K562 (cell line): Measurements from ENCODE around the gene PA2G4. TPM values are rescaled to one million over a fixed set of nuclear protein-coding genes. Genes with fewer than 3 reads are reported as not detected.

Experiments used
- ASH1L ChIP-seq: fragments of 450-650 bp; IDR thresholded peaks from 2 replicates; pipeline ENCODE4 v1.6.1; 2018; ENCODE audit warnings: borderline replicate concordance, mild to moderate bottlenecking, low read depth; ENCODE audit not compliant: partially characterized antibody
- ATF3 ChIP-seq, 2 experiments: fragments of 450-650 bp in 1 of 2; sonication (generic) in 1 of 2; formaldehyde crosslinking in 1 of 2; IDR thresholded peaks in 1 of 2; conservative IDR thresholded peaks in 1 of 2; 2 replicates each; pipeline versions ENCODE4 v1.6.1 to v1.8.1; 2016 to 2023; ENCODE audit warnings: mild to moderate bottlenecking in 2 of 2, moderate library complexity in 2 of 2, inconsistent platforms in 1 of 2, missing genetic modification reagents in 1 of 2
- ATF7 ChIP-seq: fragments of 450-650 bp; IDR thresholded peaks from 2 replicates; pipeline ENCODE4 v1.7.1; 2014; ENCODE audit warnings: mild to moderate bottlenecking, moderate library complexity
- ELF1 ChIP-seq: fragments of 200-800 bp; sonication (Bioruptor generic); IDR thresholded peaks from 2 replicates; pipeline ENCODE4 v1.6.1; 2016; ENCODE audit warnings: missing genetic modification characterization, missing compliant biosample characterization
- EZH2 ChIP-seq: IDR thresholded peaks from 2 replicates; pipeline ENCODE4 v1.6.1; 2012; ENCODE audit warnings: low read depth, mild to moderate bottlenecking, inconsistent platforms, low read length, borderline replicate concordance
- FOXM1 ChIP-seq, 2 experiments: fragments of 450-650 bp in 1 of 2; sonication (generic) in 1 of 2; formaldehyde crosslinking in 1 of 2; IDR thresholded peaks; 2 replicates each; pipeline versions ENCODE4 v1.6.1 to v1.9.0; 2017 to 2022; ENCODE audit warnings: low read depth in 2 of 2, mild to moderate bottlenecking in 2 of 2, missing genetic modification reagents in 1 of 2, moderate library complexity in 1 of 2
- MIER1 ChIP-seq: fragments of 450-650 bp; IDR thresholded peaks from 2 replicates; pipeline ENCODE4 v1.6.1; 2016; ENCODE audit warnings: antibody characterized with exemption, mild to moderate bottlenecking, low read depth
- NCOA2 ChIP-seq, 2 experiments: fragments of 450-650 bp; IDR thresholded peaks; 2 replicates each; pipeline ENCODE4 v1.6.1; 2018; ENCODE audit warnings: mild to moderate bottlenecking in 2 of 2, moderate library complexity in 1 of 2; ENCODE audit not compliant: partially characterized antibody in 2 of 2
- NFRKB ChIP-seq: fragments of 450-650 bp; IDR thresholded peaks from 2 replicates; pipeline ENCODE4 v1.6.1; 2016; ENCODE audit warnings: low read depth
- POLR2H ChIP-seq: IDR thresholded peaks from 2 replicates; pipeline ENCODE4 v1.6.1; 2016; ENCODE audit warnings: missing genetic modification characterization, low read depth, mild to moderate bottlenecking, control low read depth, missing compliant biosample characterization, moderate library complexity
- PRPF4 ChIP-seq: fragments of 200-400 bp; formaldehyde crosslinking; IDR thresholded peaks from one replicate; pipeline ENCODE4 v1.6.1; 2017; ENCODE audit warnings: low read length, low read depth, mild to moderate bottlenecking; ENCODE audit not compliant: insufficient read depth, poor library complexity, severe bottlenecking
- RBM22 ChIP-seq: fragments of 200-400 bp; formaldehyde crosslinking; IDR thresholded peaks from 2 replicates; pipeline ENCODE4 v1.6.1; 2018; ENCODE audit warnings: low read length, low read depth; ENCODE audit not compliant: poor library complexity, severe bottlenecking
- TEAD2 ChIP-seq: fragments of 450-650 bp; IDR thresholded peaks from 2 replicates; pipeline ENCODE4 v1.6.1; 2016; ENCODE audit warnings: missing genetic modification characterization, control low read depth, missing compliant biosample characterization
- TRIM24 ChIP-seq, 2 experiments: fragments of 450-650 bp; IDR thresholded peaks; 2 replicates each; pipeline ENCODE4 v1.6.1; 2016
- ZBTB49 ChIP-seq: sonication (generic); formaldehyde crosslinking; IDR thresholded peaks from 2 replicates; pipeline ENCODE4 v1.8.0; 2022; ENCODE audit warnings: missing genetic modification reagents, mild to moderate bottlenecking, borderline replicate concordance
- ZBTB9 ChIP-seq: fragments of 450-650 bp; formaldehyde crosslinking; IDR thresholded peaks from 2 replicates; pipeline ENCODE4 v1.4.0; 2020; ENCODE audit warnings: mild to moderate bottlenecking, moderate library complexity
- ZNF408 ChIP-seq: fragments of 250-450 bp; sonication (Bioruptor Pico); IDR thresholded peaks from 2 replicates; pipeline ENCODE4 v1.4.0; 2020; ENCODE audit warnings: low read depth, mild to moderate bottlenecking, moderate library complexity
- ZNF695 ChIP-seq: fragments of 450-650 bp; formaldehyde crosslinking; IDR thresholded peaks from 2 replicates; pipeline ENCODE4 v1.4.0; 2020; ENCODE audit warnings: mild to moderate bottlenecking, moderate library complexity
- ZNF696 ChIP-seq: fragments of 250-450 bp; sonication (Bioruptor Pico); conservative IDR thresholded peaks from 2 replicates; pipeline ENCODE4 v1.4.0; 2020; ENCODE audit warnings: mild to moderate bottlenecking, moderate library complexity
- ZNF77 ChIP-seq: fragments of 250-450 bp; sonication (Bioruptor Pico); IDR thresholded peaks from 2 replicates; pipeline ENCODE4 v1.5.0; 2020
- polyA plus RNA-seq, 8 experiments: library from polyadenylated mRNA; depleted of rRNA in 4 of 8; stranded (reverse) in 5 of 8; unstranded in 3 of 8; fragments of >200 nt; fragmentation: Nextera tagmentation in 2 of 8; fragmentation: Illumina TruSeq in 1 of 8; extraction: Ambion mirVana in 2 of 8; extraction: Trizol in 1 of 8; gene quantifications; 2 replicates each; pipeline versions ENCODE4 v1.2.1 to v1.2.3, GENCODE V29; 2011 to 2014; ENCODE audit warnings: inconsistent platforms in 1 of 8, missing spikeins in 1 of 8
- total RNA-seq, 7 experiments: library from RNA; depleted of rRNA in 6 of 7; stranded (reverse); fragments of >200 nt in 6 of 7; fragmentation: Illumina TruSeq in 2 of 7; extraction: Trizol in 2 of 7; gene quantifications; 2 replicates each; pipeline versions ENCODE4 v1.2.1 to v1.2.3, GENCODE V29; 2011 to 2021; ENCODE audit warnings: low replicate concordance in 1 of 7

The PA2G4 gene
- total and polyA plus RNA-seq, 9 of the 15 experiments (the other 6 are each of a cell fraction or from before 2014, with no cell fraction given), result 230 to 925 (median 638) TPM

GRCh38 chr12:56117778-56118687 lies 13.7 kb downstream of the PA2G4 start, which contains the start of gene ZC3H10 (continued):
- TF ChIP-seq ATF3 (IDR thresholded peaks at IDR 0.05), result peak; percentile 62; the same call in 1 of the 2 replicates
- TF ChIP-seq ATF3 (CRISPR knock-in tag; conservative IDR thresholded peaks at IDR 0.05), result 0 out of 2 replicates have a peak, but pooled peaks have one; percentile 35
- no peak for TF ChIP-seq TEAD2
- TF ChIP-seq ELF1 (tag), result peak; percentile 99
- peak; percentile 41 for TF ChIP-seq ASH1L
- no peak for TF ChIP-seq EZH2
- TF ChIP-seq ZNF77, result no peak
- TF ChIP-seq PRPF4, result no peak
- 0 out of 2 replicates have a peak, but pooled peaks have one; percentile 18 for TF ChIP-seq NFRKB
- 0 out of 2 replicates have a peak, but pooled peaks have one; percentile 17 for TF ChIP-seq FOXM1 (IDR thresholded peaks at IDR 0.05; ENCODE audit: low read depth)
- peak; percentile 73; the same call in 1 of the 2 replicates for TF ChIP-seq FOXM1 (CRISPR knock-in tag; IDR thresholded peaks at IDR 0.05; ENCODE audit: low read depth)
- no peak for TF ChIP-seq ZBTB49
- 0 out of 2 replicates have a peak, but pooled peaks have one; percentile 40 for TF ChIP-seq ZNF695 (CRISPR knock-in tag)
- no peak for TF ChIP-seq MIER1
- TF ChIP-seq NCOA2 (IDR thresholded peaks at IDR 0.05; ENCODE audit: partially characterized antibody in 2 of 2), result no peak
- TF ChIP-seq ZBTB9, result peak; percentile 94
- peak; percentile 54; the same call in 1 of the 2 replicates for TF ChIP-seq ZNF696 (CRISPR knock-in tag)
- TF ChIP-seq RBM22, result peak; percentile 96
- peak; percentile 96 for TF ChIP-seq ATF7
- TF ChIP-seq ZNF408, result no peak
- TF ChIP-seq TRIM24 (IDR thresholded peaks at IDR 0.05), result peak; percentile 9 to 42; a peak in 2 of 4 replicates
- peak; percentile 95 for TF ChIP-seq POLR2H (tag)
